NK-92 (cell line): ENCODE measurements around the gene PPP1R9B.

Experiments
- DNase-seq: peaks from one replicate; lab custom pipeline; 2025; ENCODE audit not compliant: unreplicated experiment; lab: John Stamatoyannopoulos, UW

PPP1R9B gene

DNA sequence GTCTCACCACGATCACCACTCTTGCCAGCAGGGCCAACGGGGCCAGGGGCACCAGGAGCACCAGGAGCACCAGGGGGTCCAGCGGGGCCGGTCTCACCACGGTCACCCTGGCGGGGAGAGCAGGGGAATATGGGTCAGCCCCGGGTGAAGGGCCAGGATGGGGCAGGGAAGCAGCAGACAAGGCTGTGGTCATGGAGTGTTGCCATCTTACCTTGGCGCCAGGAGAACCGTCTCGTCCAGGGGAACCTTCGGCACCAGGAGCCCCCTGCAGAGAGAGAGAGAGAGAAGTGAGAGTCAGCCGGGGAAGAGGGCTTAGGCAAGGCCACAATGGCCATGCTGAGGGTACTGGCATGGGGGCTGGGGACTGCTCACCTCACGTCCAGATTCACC, 38.0 kb upstream of the PPP1R9B start:
- DNase-seq, result no peak

GRCh38 chr17:50187751-50188530, 37.5 kb upstream of the PPP1R9B start:
- no peak for DNase-seq

GRCh38 chr17:50187394-50187725, 36.9 kb upstream of the PPP1R9B start:
- no peak for DNase-seq

- no peak for DNase-seq
Measured at GRCh38 chr17:50186661-50187393, 36.4 kb upstream of the PPP1R9B start.

- no peak for DNase-seq
Measured at GRCh38 chr17:50185631-50186471, 35.4 kb upstream of the PPP1R9B start.

- no peak for DNase-seq
Measured at GRCh38 chr17:50184611-50185398, 34.3 kb upstream of the PPP1R9B start.

DNA sequence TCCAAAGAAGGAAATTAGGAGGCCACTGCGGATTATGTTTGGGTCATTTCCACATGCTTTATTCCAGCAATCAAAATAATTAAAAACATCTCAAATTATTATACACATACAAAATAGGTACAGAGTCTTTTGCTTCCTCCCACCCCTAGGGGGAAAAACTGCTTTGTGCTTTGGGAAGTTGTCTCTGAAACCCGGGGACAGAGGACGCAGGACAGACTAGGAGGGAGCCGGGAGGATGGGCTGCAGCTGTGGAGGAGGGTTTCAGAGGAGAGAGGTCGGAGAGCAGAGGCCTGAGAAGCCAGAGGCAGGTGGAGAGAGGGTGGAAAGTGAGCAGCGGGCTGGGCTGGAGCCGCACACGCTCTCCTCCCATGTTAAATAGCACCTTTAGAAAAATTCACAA, 33.6 kb upstream of the PPP1R9B start:
- DNase-seq, result no peak

DNA sequence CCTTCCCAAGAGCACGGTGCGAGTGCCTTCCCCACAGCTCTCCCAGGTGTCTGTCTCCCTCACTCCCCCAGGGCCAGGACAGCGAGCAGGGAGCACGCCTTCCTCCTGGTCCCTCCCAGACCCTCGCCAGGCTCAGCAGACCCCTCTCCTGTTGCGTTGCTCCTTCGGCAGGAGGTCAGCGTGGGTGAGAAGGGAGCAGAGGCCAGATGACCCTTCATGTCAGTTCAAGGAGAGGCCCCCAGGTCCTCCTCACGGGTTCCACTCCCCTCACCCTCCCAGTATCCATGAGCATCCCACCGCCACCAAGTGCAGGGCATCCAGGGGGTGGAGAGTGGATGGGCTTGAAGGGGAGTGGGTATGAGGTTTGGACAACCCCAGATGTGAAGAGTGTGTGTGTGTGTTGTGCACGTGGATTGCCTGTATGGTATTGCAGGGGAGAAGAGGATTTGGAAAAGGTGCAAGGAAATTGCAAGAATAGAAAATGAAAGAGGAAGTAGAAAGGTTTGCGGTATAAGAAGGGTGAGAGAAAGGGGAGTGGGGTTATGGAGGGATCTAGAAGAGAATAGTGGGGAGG, 33.0 kb upstream of the PPP1R9B start:
- DNase-seq, result no peak

DNA sequence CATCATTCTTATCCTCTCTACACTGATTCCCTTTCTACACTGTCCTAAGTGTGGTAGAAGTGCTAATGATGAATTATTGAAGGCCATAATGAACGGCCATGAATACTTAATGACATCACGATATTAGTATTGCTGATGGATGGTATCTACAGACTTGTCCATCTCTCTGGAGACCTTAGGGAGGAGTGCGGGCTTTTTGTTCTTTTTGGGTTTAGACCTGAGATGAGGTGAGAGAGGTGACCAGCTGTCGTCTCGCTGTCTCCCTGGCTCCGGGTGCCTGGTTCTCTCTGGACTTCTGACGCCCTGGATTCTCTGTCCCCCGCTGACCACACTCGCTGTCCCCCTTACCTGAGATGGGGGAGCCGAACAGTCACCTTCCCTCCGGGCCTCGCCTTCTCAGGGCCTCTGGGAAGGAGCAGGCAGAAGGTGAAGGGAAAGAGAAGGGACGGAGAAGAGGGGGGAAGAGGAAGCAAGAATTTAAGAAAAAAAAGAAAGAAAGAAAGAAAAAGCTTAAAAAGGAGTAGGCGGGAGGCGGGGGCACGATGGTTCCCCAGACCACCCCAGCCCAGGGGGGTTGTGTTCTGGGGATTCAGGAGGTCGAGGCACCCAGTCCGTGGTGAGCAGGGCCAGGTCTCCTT, 32.4 kb upstream of the PPP1R9B start:
- DNase-seq, result no peak

- DNase-seq, result no peak
Measured at GRCh38 chr17:50181591-50182560, 31.4 kb upstream of the PPP1R9B start.

- DNase-seq, result no peak
Measured at GRCh38 chr17:50181144-50181543, 30.7 kb upstream of the PPP1R9B start.

- DNase-seq, result no peak
Measured at GRCh38 chr17:50180620-50181019, 30.1 kb upstream of the PPP1R9B start.

DNA sequence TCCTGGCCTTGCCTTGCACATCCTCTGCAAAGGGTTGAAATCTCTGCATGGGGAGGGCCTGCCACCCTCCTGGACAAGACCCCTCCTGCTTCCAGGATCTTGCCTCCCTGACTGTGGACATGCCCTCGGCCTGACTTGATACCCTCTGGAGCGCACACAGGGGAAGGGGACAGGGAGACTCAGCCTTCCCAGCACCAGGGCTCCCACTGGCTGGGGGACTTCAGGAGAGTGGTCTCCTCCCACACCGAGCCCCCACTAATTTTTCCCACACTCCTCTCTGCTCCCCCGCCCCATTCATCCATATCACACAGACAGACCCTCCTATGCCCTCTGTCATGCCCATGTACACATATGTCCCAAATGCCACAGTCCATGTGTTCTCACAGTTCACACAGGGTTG, 29.6 kb upstream of the PPP1R9B start:
- DNase-seq, result no peak

DNA sequence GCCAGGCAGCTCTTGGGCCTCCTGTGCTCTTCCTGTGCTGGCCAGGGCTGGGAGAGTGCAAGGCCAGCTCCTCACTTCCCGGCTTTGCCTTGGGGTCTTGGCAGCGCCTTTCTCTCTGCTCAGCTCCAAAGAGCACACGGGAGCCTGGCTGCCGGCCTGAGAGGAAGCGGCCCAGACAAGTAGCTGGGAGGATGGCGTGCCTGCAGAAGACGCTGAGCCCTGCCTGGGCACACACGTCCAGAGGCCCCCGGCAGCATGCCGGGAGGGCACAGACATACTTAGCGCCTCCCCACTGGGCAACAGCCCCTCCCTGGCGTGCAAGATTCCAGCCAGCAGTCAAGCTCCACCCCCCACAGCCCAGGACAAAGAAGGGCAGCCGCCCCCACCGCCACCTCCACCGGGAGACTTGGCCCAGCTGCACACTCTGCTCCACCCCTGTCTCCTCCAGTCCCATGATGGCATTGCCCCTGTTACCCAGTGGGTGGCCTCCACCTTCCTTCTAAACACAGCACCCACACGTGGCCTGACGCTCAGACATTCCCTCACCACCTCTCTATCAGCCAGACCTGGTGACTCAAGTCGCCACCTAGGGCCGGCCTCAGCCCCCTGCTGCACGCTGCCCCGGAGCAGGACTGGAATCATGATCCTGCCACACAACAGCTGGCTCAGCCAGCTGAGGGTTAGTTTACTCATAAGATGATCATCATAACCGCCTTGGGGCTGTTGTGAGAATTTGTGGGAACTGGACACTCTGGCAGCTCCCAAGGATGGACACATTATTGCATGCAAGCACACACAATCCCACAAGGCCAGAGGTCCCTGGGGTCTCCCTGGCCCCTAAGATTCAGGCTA, 27.7 kb upstream of the PPP1R9B start:
- DNase-seq, result no peak

- no peak for DNase-seq
Measured at GRCh38 chr17:50177476-50177875, 27.0 kb upstream of the PPP1R9B start.

GRCh38 chr17:50176559-50177357, 26.3 kb upstream of the PPP1R9B start:
- DNase-seq, result no peak
